RWPE2 (cell line): ENCODE data around the gene GPATCH1.

ENCODE experiments used
- ATAC-seq: fragments of 200-7000 bp; cut with Tn5 transposase; 3 replicates; pipeline ENCODE4 v1.9.1; 2021; ENCODE audit warnings: low read depth
- DNase-seq: peaks from one replicate; pipeline ENCODE4 v3.0.0-alpha.2; 2020; ENCODE audit warnings: low spot score
- H3K27ac ChIP-seq: fragments of 450-650 bp; 2 replicates; pipeline ENCODE4 v1.5.1; 2017; ENCODE audit warnings: mild to moderate bottlenecking; ENCODE audit not compliant: poor library complexity, severe bottlenecking
- H3K27me3 ChIP-seq: fragments of 250-450 bp; sonication (Bioruptor Pico); 2 replicates; pipeline ENCODE4 v1.5.1; 2021; ENCODE audit warnings: mild to moderate bottlenecking, moderate library complexity; ENCODE audit not compliant: insufficient read depth, poor library complexity, severe bottlenecking
- H3K36me3 ChIP-seq: fragments of 250-450 bp; sonication (Bioruptor Pico); 2 replicates; pipeline ENCODE4 v1.5.1; 2020; ENCODE audit warnings: low read depth, mild to moderate bottlenecking, moderate library complexity
- H3K4me1 ChIP-seq: fragments of 250-450 bp; sonication (Bioruptor Pico); 2 replicates; pipeline ENCODE4 v1.5.1; 2021; ENCODE audit warnings: mild to moderate bottlenecking, moderate library complexity; ENCODE audit not compliant: insufficient read depth, poor library complexity, severe bottlenecking
- H3K4me3 ChIP-seq: fragments of 250-450 bp; sonication (Bioruptor Pico); 2 replicates; pipeline ENCODE4 v1.5.1; 2021; ENCODE audit warnings: mild to moderate bottlenecking, moderate library complexity; ENCODE audit not compliant: severe bottlenecking
- H3K9me3 ChIP-seq: fragments of 250-450 bp; sonication (Bioruptor Pico); 2 replicates; pipeline ENCODE4 v1.5.1; 2021; ENCODE audit warnings: mild to moderate bottlenecking, moderate library complexity; ENCODE audit not compliant: severe bottlenecking
- TF ChIP-seq, protein P1 (sequence below): fragments of 450-650 bp; IDR thresholded peaks from one replicate; pipeline ENCODE4 v1.5.1; 2017; ENCODE audit warnings: mild to moderate bottlenecking, moderate library complexity; ENCODE audit not compliant: poor library complexity, severe bottlenecking

Gene GPATCH1

GRCh38 chr19:33055718-33056117 is 25.3 kb upstream of the GPATCH1 start:
- H3K4me3 ChIP-seq: no peak overlapping the region
- DNase-seq: no peak
- no peaks in the 10 kb centered on the region for H3K9me3 ChIP-seq
- H3K27ac ChIP-seq: no peak overlapping the region
- peaks cover 4% of the 10 kb centered on the region for H3K36me3 ChIP-seq
- ATAC-seq: no peak
- H3K27me3 ChIP-seq: no peaks in the 10 kb centered on the region
- TF ChIP-seq, protein P1, sequence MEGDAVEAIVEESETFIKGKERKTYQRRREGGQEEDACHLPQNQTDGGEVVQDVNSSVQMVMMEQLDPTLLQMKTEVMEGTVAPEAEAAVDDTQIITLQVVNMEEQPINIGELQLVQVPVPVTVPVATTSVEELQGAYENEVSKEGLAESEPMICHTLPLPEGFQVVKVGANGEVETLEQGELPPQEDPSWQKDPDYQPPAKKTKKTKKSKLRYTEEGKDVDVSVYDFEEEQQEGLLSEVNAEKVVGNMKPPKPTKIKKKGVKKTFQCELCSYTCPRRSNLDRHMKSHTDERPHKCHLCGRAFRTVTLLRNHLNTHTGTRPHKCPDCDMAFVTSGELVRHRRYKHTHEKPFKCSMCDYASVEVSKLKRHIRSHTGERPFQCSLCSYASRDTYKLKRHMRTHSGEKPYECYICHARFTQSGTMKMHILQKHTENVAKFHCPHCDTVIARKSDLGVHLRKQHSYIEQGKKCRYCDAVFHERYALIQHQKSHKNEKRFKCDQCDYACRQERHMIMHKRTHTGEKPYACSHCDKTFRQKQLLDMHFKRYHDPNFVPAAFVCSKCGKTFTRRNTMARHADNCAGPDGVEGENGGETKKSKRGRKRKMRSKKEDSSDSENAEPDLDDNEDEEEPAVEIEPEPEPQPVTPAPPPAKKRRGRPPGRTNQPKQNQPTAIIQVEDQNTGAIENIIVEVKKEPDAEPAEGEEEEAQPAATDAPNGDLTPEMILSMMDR: no peak
- H3K4me1 ChIP-seq: peaks cover 19% of the 10 kb centered on the region

DNA sequence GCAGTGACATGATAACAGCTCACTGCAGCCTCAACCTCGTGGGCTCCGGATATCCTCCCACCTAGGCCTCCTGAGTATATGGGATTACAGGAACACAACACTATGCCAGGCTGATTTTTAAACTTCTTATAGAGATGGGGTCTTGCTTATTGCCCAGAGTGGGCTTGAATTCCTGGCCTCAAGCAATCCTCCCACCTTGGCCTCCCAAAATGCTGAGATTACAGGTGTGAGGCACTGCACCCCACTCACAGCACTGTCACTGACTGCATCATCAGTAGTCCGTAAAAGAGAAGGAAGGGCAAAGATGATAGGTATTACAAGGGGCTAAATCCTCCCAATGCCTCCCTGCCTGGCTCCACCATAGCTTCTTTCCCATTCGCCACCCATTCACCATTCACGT is 20.4 kb upstream of the GPATCH1 start:
- Histone ChIP-seq H3K27ac (no peak overlapping the region), H3K27me3 (no peaks in the 10 kb centered on the region), H3K9me3 (no peaks in the 10 kb centered on the region), H3K4me3 (no peak overlapping the region), H3K36me3 (peaks cover 4% of the 10 kb centered on the region; the same call in 1 of the 2 replicates), H3K4me1 (no peaks in the 10 kb centered on the region)
- TF ChIP-seq, protein P1: no peak
- ATAC-seq: no peak
- no peak for DNase-seq

GRCh38 chr19:33062902-33063301 is 18.1 kb upstream of the GPATCH1 start:
- Histone ChIP-seq H3K27ac (no peak overlapping the region), H3K4me3 (no peak overlapping the region), H3K27me3 (no peaks in the 10 kb centered on the region), H3K4me1 (no peaks in the 10 kb centered on the region), H3K36me3 (no peaks in the 10 kb centered on the region), H3K9me3 (no peaks in the 10 kb centered on the region)
- TF ChIP-seq, protein P1: no peak
- ATAC-seq: no peak
- DNase-seq: no peak

DNA sequence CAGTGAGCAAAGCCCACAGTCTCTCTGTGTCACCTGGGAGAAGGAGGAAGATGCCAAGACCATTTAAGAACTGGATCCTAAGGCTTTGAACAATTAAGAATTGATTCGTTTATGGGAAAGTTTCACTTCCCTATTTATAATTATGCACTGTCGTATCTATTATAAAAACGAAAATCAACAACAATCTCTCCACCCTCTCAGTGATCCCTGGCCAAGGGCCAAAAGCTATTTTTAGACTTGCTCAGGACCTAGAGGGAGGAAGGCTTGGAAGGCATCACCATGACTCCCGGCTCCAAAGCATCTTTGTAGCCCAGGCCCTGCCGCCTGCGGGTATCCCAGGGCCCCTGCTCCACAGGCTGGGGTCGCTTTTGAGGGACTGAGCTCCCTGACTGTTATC is 17.6 kb upstream of the GPATCH1 start:
- no peaks in the 10 kb centered on the region for H3K27me3 ChIP-seq
- no peaks in the 10 kb centered on the region for H3K36me3 ChIP-seq
- DNase-seq: no peak
- no peaks in the 10 kb centered on the region for H3K9me3 ChIP-seq
- H3K27ac ChIP-seq: no peak overlapping the region
- ATAC-seq: 0 out of 3 replicates have a peak, but pooled peaks have one; percentile 5
- TF ChIP-seq, protein P1: no peak
- peak overlapping the region; percentile 44 for H3K4me3 ChIP-seq
- no peaks in the 10 kb centered on the region for H3K4me1 ChIP-seq

DNA sequence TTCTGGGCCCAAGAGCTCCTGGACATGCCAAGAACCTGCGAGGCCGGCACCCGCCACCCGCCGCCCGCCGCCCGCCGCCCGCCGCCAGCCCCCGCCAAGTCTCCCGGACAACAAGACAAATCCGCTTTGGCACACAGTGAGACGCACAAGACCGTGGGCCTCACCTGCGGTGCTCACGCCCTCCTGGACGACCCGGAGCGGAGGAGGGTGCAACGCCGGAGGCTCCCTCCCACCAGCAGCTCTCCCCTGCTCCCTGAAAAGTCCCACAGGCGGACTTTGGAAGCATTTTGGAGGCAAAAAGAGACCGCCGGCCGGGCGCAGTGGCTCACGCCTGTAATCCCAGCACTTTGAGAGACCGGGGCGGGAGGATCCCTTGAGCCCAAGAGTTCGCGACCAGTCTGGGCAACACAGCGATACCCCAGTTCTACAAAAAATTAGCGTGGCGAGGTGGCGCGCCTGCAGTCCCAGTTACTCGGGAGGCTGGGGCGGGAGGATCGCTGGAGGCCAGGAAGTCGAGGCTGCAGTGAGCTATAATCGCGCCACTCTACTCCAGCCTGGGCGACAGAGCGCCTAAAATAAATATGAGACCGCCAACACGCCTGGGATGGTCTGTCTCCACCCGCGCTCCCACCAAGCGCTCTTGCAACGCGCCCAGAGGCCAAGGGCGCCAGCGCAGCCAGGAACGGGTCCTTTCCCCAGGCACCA is 17.1 kb upstream of the GPATCH1 start:
- peak; percentile 7; the same call in 1 of the 3 replicates for ATAC-seq
- peak overlapping the region; percentile 44 for H3K4me3 ChIP-seq
- no peak overlapping the region for H3K27ac ChIP-seq
- H3K36me3 ChIP-seq: no peaks in the 10 kb centered on the region
- no peaks in the 10 kb centered on the region for H3K9me3 ChIP-seq
- H3K4me1 ChIP-seq: no peaks in the 10 kb centered on the region
- TF ChIP-seq, protein P1: no peak
- H3K27me3 ChIP-seq: no peaks in the 10 kb centered on the region
- no peak for DNase-seq
